Ammon's horn (tissue), 1 donor: ENCODE data around the gene RGS3.

Experiments
- DNase-seq: peaks from one replicate; pipeline ENCODE4 v3.0.0-alpha.2; 2016; ENCODE audit warnings: low spot score

RGS3 gene

DNA sequence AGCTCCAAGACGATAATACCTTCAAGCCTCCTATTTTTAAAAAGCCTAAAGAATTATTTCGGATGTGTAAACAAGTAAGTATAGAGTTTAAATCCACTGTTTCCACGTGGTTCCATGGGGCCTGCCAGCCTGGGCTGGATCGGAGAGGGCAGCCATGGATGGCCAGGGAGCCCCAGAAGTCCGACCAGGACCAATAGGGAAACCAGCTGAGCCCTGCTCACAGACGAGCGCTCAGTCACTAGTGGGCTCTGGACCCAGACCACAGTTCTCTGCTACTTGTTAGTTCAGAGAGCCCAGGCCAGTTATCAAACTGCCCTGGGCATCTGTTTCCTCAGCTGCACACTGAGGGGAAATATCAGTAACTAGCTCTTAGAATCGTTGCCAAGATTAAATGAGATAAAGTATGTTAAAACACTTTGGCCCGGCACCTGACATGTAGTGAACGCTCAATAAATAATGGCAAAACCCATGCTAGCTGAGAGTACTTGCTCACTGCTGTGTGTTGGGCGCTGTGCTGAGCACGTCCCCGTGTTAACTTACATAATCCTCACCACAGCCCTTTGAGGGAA is 124.8 kb downstream of the RGS3 start:
- no peak for DNase-seq

DNA sequence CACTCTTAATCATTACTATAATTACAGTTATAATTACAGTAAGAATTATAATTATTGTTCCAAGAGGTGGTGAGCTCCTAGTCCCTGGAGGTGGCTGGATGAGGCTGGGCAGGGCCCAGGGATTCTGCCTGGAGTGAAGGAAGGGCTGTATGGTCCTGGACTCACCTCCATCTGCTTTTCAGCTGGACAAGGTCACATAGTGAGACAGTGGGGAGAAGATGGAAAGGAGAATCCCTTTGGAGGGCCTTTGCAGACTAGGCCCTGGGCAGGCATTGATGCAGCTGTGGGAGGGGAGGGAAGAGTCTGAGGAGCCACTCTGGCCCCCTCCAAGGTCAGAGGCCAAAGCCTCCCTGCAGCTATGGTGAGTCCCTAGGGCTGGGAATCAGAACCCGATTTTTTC is 125.4 kb downstream of the RGS3 start:
- no peak for DNase-seq

DNA sequence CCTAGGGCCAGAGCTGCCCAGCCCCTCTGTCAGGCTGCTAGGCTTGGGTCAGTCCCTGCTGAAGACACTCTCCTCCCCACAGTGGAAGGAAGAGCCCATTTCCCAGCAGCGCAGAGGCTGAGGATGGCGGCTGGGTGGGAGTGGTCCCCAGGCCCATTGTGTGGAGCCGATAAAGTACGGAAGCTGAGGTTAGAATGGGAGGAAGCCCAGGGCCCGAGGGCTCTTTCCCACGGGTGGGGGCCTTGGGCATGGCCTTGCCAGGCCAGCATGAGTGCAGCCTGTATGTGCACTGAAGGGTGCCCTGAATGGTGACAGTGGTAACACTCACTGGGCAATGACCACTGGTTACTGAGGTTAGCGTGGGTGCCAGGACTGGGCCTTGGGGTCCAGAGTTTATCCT is 125.9 kb downstream of the RGS3 start:
- no peak for DNase-seq

DNA sequence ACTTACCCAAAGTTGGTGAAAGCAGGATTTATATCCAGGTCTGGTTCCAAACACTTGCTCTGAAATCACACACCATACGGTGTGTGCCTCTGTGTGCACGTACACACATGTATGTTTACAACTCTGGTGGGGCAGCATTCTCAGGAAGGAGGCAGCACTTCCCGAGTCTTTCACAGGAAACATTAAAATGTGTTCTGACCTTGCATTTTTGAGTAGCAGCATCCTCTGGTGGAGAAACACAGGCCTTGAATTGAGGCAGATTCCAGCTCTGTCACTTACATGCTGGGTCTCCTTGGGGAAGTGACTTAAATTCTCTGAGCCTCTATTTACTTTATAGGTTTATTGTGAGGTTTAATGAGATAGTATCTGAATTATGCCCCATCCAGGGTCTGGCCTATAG is 126.4 kb downstream of the RGS3 start:
- DNase-seq = peak; percentile 48

DNA sequence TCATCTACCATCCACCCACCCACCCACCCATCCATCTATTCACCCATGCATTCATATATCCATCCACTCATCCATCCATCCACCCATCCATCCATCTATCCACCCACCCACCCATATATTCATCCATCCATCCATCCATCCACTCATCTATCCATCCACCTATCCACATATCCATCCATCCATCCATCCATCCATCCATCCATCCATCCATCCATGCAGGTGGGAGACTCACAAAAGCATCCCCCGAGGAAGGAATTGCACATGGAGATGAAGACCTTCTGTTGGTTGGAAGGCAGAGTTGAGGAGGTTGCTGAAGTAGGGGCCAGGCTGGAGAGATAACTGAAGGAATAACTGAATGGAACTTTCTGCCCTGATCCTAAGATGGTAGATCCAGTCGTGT is 126.9 kb downstream of the RGS3 start:
- no peak for DNase-seq

DNA sequence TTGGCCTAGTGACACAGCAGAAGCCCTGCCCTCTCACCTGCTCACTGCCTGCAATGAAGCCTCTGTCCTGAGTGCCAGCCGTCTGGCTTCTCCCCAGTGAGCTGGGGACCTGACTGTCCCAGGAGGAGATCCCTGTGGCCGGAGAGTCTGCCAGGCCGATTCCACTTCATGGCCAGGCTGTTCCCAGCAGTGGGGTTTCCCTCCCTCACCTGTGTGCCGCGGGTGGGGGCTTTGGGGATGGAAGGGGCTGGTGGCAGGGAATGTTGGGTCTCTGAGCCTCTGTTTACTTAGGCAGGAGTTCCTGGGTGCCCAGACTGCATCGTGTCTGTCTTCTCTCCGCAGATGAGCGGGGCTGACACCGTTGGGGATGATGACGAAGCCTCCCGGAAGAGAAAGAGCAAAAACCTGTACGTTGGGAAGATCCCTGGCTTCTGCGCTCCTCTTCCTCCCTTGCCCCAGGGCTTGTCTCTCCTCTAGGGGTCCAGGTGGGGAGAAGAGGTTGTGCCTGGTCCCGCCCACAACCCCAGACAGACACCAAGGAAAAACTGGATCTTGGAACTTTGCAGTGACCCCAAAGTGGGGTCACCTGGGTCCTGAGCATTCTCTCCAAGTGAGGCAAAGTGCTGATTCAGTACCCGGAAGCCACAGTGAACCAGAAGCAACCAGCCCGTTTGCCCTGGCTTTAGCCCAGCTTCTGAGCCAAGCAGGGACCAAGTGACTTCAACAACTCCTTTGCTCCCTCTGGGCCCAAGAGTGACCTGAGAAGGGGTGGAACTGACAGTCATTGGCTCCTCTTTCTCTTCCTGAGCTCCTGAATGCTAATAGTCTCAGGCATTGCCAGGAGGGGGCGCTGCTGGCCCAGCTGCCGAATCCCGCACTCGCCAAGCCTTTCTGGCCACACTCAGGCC is 127.7 kb downstream of the RGS3 start:
- peak; percentile 87 for DNase-seq

DNA sequence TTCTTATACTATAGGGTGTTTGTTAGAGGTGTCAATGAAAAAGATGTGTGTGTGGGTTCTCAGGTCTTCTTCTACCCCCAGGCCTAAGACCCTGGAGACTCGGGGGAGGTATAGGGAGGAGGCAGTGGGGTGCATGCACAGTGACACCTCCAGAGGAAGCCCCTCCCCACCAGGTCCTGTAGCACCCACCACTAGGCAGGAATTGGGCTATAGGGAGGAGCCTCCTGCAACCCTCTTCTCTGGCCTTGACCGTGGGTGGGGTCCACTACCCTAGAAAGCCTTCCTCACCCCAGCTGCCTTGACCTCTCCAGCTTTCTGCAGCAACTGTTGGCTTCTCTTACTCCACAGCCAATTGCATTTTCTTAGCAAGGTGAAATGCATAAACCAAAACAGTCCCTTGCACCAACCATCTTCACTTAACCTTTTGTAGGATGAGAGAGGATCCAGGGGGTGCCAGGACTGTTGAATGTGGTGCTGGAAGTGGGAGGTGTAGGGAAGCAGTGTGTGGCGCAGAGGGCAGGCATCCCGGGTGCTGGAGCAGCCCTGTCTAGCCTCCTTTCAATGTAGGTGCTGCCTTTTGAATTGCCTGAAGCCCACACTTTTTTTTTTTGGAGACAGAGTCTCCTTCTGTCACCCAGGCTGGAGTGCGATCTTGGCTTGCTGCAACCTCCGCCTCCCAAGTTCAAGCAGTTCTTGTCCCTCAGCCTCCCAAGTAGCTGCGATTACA is 128.5 kb downstream of the RGS3 start:
- DNase-seq = no peak

DNA sequence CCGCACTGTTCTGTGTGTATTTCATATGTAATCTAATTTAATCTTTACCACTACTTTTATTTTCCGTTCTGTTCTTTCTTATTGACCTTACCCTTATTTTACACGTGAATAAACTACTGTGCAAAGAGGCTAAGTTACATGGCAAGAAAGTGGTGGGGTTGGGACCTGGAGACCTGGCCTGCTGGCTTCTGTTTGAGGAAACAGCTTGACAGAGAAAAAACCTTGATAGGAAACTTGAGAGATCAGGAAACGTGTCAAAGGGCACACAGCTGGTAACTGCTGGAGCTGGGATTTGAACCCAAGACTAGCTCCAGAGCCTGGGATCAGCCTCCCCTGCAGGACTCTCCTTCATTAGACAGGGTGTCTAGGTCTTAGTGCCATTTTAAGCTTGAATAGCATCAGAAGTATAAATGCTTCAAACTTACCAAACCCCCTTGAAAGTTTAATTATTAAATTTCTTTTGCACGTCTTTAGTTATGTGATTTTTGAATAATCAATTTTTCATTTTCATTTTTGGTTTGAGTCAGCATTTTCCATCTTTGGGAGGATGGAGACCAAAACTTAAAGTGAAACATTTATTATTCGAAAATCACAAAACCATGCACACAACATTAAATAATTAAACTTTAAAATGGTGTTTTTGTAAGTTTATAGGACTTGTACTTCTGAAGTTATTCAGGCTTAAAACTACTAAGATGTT is 129.5 kb downstream of the RGS3 start:
- DNase-seq = no peak

DNA sequence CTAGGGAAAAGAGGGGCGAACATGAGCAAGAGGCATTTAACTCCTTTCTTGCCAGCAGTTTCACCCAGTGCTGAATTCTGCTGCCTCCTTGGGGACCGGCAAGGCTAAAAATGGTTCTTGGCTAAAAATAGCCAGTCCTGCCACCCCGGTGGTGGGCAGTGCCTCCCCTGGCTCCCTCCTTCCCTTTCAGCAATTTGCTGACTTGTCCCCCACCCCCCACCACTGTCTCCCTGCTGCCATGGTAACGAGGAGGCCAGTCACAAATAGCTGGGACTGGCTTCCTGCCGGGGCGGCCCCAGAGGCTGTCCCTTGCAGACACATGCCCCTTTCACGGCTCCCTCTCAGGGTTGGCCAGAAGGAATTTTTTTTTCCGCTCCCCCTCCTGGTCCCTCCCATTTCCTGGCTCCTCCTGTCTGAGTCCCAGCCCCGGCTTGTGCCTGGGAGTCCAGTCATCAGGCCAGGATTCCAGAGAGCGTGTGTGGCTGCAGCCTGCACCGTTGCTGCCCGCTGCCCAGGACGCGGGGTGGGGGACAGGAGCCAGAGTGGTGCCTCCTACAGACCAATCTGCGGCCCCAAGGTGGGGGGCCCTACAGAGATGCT is 130.3 kb downstream of the RGS3 start:
- peak; percentile 89 for DNase-seq

DNA sequence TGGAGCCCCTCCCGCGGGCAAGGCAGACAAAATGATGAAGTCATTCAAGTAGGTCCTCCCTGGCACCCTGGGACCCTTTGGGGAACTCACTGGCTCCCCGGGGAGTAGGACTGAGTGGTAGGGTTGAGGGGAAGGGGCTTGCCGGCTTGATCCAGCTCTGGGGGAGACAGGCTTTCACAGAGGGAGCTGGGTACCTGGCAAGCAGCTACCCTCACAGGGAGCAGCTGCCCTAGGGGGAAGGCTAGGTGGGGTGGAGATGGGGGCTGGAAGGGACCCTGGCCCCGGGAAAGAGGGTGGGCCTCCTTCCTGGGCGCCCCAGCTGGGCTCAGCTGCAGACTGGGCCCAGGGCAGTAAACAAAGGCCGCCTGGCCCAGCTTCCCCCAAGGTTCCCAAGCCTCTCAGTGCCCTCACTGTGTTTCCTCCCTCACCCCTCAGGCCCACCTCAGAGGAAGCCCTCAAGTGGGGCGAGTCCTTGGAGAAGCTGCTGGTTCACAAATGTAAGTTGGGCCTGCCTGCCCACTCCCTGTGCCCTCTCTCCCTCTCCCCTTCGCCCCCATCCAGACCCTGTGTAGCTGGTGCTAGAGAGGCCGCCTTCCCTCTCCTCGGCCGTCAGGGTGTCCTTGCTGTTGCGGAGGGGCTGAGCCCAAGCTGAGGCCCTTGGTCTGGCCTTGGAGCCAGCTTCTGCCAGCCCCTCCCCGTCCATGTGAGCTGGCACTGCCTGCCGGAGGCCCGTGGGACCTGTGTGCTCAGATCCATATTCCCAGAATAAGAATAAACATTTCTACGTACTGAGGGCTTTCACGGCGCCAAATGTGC is 131.2 kb downstream of the RGS3 start:
- no peak for DNase-seq

DNA sequence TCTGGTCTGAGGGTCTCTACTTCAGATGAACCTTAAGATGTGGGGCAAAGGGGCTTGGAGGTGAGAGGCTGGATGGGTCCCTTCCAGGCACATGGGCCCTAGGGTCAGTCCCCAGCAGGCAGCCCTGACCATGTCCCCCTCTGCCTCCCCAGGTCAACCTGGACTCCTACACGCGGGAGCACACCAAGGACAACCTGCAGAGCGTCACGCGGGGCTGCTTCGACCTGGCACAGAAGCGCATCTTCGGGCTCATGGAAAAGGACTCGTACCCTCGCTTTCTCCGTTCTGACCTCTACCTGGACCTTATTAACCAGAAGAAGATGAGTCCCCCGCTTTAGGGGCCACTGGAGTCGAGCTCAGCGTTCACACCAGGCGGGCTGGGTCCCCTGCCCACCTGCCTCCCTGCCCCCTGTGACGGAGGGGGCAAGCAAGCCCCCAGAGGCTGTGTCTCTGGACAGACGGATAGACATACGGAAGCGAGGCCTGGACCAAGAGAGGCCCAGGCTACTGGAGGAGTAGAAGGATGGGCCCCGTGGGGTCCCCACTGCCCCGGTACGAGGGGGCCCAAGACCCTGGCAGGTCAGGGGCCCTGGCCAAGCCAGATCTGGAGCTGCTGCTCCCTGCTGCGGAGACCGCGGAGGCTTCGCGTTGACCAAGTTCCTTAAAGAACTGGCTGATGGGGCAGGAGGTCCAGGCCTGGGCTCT is 133.2 kb downstream of the RGS3 start:
- DNase-seq = no peak

DNA sequence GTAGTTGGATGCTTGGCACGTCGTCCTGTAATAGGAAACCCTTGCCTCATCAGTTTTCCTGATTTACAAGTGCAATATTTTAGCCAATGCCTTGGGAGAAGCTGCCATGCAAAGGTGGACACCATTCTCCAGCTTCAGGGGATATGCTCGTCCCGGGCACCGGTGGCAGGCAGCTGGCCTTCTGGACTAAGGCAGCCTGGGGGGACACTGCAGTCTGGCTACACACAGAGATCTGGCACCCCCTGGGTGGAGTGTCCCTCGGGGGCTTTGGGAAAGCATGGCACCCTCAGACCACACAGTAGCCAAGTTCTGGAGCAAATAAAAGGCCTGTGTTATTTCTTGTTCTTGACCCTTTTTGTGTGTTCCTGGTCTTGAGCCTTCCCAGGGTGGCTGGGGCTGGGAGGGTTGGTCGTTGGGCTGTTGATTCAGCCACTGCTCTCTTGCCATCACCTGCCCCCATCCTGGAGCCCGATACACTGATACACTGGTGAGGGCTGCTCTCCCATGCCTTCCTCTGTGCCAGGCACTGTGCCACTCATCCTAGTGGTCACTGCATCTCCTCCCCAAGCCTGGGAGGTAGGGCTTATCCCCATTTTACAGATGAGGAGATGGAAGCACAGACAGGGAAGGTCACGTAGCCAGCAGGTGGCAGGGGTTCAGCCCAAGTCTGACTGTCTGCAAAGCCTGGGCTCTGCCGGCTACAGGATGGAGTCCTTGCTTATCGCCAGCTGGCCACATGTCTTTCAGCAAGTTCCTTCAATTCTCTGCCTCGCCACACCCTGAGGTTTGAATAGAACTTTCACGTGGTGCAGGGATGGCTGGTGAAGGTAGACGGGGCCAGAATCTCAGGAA is 134.1 kb downstream of the RGS3 start:
- DNase-seq = no peak

DNA sequence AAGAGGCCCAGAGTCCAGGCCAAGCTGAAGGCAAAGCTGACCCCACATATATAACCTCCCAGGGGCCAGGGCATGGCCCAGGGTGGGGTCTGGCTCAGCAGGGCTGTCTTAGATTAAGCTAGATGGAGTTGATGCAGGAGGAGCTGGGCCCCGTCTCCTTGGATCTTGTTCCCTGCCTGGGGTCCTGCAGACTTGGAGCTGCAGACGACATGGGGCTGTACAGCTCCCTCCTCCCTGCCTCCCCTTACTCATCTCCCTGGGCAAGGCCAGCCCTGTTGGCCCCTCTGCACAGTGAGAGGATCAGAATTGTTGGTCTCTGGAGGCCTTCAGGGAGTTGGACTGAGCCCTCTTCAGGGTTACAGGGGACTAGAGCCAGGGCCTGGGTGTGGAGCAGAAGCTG is 134.9 kb downstream of the RGS3 start:
- DNase-seq = no peak

DNA sequence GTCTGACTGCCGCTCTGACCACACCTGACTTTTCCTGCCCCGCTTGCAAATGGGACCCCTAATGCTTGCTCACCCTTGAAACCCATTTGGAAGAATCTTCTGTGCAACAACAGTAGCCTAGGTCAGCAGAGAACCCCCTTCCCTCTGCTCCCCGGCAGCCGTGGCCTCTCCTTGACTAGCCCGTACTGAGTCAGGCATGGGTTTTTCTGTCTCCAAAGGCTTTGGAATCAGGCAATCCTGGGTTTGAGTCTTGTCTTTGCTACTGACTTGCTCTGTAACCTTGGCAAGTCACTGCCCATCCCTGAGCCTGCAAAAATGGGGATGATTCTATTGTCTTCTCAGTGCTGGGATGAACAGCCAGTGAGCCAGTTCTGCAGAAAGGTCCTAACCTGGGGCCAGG is 135.4 kb downstream of the RGS3 start:
- DNase-seq = no peak

DNA sequence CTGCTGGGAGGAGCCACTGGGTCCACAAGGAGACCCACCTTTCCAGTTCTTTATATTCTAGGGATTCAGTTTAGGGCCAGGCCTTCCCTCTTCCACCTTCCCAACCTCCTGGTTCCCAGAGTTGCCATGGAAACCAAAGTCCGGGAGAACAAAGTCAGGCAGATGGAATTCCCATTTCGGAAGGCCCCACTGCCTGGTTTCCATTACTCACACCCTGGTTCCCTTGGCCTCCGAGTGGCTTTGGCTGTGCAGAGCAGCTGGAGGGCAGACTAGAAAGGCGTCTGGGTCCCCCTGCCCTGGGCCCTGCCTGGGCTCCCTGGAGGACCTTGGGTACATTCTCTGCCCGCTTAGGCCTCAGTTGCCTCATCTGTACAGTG is 136.1 kb downstream of the RGS3 start:
- DNase-seq = no peak

DNA sequence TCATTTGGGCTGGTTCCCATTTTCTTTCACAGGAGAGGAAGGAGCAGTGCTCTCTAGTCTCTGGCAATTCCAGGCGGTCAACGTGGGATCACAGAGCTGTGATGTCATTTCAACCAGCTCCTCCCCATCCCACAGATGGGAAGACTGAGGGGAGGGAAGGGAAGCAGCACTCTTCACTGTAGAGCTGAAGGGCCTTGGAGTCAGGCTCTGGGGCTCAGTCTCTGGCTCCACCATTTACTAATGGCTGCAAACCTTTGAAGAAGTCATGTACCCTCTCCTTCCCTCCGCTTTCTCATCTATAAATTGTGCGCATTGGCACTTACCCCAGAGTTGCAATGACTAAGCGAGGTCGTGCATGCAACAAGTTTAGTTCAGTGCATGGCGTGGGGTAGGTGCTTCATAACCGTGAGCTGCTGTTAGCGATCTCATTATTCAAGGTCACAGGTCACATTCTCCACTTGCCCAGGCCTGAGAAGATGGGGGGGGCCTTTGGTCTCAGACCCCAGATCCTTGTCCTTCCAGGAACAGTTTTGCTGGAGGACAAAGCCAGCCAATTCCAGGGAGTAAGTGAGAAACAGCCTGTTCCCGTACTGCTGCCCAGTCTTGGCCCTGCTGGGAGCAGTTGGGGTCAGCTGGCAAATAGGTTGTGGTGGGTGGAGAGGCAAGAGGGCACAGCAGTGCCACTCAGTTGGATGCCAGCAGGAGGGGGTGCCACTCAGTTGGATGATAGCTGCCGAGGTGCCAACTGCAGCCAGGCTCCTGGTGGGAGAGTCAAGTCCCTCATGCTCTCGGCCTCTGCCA is 136.7 kb downstream of the RGS3 start:
- no peak for DNase-seq

DNA sequence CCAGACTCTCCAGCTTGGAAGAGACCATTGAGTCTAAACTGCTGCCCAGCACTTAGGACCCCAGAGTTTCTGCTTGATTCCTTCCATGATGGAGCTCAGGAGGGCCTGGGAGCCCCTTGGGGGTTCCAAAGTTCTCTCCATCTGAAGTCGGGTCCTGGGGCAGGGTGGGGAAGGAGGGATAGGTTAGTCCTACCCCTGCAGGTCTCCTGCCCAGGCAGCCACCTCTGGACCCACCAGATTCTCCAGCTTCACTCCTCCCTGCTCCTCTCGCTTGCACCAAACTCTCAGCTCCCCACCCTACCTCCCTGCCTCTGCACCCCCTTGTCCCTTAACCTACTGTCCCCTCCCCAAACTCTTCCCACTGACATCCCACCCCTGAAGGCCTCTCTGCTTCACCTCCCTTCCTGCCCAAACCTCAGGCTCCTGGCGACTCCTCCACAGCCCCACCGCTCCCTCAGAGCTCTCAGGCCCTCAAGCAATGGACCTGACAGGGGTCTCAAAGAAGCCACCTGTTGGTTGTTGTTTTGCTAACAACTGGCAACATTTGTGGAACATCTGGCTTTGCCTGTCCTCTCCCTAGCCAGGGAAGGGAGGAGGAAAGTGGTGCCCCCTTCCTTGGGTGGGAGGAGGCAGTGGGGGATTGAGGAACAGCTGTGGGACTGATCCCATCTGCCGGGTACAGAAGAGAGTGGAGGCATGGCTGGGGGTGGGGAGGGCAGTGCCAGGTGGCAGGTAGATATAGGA is 137.5 kb downstream of the RGS3 start:
- DNase-seq = no peak

DNA sequence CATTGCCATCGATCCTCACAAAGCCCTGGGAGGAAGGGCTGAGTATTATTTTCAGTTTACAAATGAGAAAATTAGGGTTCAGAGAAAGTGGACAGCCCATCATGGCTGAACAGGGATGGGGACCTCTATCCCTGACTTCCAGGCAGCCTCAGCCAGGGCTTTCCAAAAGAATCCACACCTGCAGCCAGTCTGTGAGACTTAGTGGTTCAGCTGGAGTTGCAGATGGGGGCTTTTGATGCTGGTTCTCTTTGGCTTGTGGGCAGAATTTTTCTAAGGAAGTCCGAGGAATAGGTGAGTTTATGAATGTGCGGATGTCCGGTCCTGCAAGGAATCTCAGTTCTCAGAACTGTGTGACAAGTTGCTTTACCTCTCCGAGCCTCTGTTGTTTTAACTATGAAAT is 138.1 kb downstream of the RGS3 start:
- no peak for DNase-seq
